Fibroblast of skin of abdomen (primary cell): ENCODE measurements around the gene CKAP5.
A peak's percentile ranks its signal among the peaks of the same experiment; 100 is the strongest.
"Not testable (repeated sequence)": the region's sequence is repeated elsewhere in the genome, so short reads cannot be mapped to it uniquely, and the experiment has no call there.

Experiments
- DNase-seq: peaks from one replicate; pipeline ENCODE4 v3.0.0-alpha.2; 2013

CKAP5 gene

DNA sequence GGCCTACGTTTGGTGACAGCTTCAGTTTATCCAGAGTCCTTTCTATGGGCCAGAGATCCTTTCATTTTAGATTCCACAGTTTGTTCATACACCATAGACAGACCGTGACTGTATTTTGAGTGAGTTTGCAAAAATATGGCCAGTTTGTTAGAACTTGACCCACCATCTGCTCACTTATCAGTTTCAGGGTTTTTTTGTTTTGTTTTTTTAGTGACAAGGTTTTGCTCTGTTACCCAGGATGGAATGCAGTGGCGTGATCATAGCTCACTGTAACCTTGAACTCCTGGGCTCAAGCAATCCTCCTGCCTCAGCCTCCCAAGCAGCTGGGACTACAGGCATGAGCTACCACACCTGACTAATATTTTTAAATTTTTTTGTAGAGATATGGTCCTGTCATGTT, 9.1 kb upstream of the CKAP5 start:
- DNase-seq, result no peak

- no peak for DNase-seq
These were observed 4.8 kb upstream of the CKAP5 start for GRCh38 chr11:46850829-46851380.

DNA sequence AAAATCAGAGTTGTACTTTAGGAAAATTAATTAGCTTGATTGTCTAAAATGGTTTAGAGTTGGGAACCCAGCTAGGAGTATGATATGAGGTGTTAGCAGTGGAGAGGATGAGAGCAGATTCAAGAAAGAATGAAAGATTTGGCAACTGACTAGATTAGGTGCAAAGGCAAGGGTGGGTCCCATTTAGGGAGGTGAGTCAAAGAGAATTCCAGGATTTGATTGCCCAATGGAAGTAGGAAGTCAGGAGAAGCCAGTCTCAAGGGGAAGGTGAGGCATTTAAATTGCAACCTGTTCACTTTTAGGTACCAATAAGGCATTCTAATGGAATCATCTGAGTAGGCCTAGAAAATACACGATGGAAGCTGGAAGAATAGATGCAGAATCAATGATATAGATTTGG, 3.6 kb upstream of the CKAP5 start:
- DNase-seq, result no peak

DNA sequence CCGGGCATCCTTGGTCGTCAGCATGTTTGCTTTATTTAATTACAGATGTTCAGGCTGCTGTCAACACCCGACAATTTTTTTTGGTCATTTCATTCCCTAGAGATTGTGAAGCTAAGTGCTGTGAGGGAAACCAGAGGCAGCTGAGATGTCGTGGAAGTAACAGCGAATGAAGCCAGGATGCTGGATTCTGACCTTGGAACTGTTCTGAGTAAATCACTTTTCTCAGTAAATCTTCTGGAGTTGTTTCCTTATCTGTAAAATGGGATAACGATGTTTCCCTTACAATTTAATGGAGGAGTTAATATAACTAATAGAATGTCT, 390 bp upstream of the CKAP5 start:
- peak; percentile 10 for DNase-seq

DNA sequence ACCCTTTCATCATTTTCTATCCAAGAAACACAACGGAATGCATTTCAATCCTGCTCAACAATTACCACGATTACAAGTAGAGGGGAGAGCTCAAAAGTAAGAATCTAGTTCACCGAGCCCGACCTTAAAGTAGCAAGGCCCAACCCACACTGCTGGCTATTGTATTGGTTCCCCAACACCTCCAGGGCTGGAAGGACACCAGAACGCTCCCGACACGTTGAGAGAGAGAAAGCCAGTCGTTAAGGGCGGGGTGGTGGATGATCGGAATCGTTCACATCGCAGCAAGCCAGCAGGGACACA, 690 bp downstream of the CKAP5 start:
- no peak for DNase-seq

GRCh38 chr11:46840116-46840515, 6.0 kb downstream of the CKAP5 start:
- DNase-seq, result no peak

GRCh38 chr11:46838501-46838900, 7.6 kb downstream of the CKAP5 start:
- DNase-seq, result no peak

DNA sequence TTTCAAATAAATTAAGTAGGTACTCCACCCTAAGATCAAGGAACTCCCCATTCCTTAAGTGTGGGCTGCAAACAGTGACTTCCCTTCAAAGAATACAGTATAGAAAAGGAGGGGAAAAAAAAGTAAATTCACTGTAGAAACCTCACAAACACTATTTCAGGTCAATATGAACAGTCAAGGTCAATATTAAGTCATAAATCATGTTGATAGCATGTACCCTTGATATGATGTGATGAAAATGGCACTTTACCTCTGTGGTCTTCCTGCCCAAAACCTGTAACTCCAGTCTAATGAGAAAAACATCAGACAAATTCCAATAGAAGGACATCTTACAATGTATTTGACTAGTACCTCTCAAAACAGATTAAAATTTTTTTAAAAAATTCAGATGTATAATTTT, 8.2 kb downstream of the CKAP5 start:
- DNase-seq, result no peak

DNA sequence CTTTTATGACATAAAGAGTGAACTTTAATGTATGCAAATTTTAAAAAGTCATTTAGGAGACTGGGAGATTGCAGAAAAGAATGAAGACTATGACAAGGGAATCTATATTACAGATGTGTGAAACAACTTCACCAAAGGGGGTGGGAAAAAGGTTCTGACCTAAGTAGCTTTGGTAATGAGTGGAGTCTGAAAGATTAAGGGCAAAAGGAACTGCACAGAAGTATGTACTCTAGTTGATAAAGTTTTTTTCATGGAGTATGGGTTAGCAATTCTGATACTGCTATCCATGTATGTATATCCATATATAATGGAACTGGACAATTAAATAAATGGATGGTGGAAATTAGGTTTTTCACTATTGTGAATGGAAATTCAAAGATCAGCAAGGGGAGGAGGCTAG, 9.2 kb downstream of the CKAP5 start:
- no peak for DNase-seq

DNA sequence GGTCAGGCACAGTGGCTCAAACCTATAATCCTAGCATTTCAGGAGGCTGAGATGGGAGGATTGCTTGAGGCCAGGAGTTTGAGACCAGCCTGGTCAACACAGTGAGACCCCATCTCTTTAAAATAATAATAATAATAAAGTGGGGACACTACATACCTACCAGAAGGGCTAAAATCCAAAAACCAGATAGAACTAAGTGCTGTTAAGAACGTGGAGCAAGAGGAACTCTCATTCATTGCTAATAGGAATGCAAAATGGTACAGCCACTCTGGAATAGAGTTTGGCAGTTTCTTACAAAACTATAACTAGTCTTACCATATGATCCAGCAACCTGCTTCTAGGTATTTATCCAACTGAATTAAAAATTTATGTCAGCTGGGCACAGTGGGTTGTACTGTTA, 9.6 kb downstream of the CKAP5 start:
- DNase-seq, result no peak

GRCh38 chr11:46835897-46836296, 10.2 kb downstream of the CKAP5 start:
- DNase-seq, result no peak

GRCh38 chr11:46834821-46835220, 11.3 kb downstream of the CKAP5 start:
- no peak for DNase-seq

GRCh38 chr11:46832511-46833214, 13.4 kb downstream of the CKAP5 start:
- DNase-seq, result no peak

DNA sequence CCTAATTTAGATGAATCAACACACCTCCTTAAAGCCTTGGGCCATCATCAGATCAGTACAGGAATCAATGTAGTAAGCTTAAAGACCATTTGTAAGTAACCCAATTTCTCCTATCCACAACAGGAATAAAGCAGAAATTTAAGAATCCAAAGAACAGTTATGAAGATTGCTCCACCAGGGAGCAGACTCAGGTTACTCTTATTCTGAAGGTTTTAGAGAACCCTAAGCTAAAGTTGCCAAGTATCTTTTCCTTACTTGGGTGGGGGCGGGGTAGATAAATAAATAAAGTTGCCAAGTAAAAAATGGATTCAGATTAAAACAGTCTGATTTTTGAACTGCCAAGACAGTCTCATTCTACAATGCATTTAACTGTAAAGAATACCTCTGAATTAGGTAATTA, 18.1 kb downstream of the CKAP5 start:
- no peak for DNase-seq

DNA sequence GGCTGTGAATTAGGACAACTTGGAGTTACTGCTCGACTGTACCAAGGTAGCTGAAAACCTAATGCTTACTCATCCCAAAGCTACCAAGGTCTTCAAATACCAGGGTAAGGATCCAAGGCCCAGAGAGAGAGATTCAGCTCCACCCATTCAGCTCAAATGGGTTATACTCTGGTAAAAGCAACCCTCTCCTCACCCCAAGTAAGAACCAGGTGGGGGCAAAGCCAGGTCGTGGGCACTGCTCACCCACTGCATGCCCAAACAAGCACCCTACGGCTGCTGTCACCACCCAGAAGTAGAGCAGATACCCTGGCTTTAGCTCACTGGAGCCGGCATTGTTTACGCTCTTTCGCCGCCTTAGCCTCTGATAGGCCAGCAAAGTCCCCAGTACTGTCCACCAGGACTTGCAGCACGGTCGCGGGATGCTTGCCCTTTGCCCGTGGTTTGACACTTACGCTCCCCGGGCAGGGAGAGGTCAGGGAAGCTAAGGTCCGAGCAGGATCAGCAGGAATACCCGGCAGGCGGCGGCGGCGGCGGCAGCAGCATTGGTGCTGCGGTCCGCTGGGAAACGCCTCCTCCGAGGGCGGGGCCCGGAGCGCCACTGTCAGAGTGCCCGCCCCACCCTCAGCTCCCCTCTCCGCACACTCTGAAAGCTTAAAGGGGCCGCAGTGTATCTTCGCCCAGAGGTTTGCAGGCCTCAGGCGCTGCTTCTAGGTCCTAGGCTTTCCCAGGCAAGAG, 19.6 kb downstream of the CKAP5 start:
- peak; percentile 73 for DNase-seq

DNA sequence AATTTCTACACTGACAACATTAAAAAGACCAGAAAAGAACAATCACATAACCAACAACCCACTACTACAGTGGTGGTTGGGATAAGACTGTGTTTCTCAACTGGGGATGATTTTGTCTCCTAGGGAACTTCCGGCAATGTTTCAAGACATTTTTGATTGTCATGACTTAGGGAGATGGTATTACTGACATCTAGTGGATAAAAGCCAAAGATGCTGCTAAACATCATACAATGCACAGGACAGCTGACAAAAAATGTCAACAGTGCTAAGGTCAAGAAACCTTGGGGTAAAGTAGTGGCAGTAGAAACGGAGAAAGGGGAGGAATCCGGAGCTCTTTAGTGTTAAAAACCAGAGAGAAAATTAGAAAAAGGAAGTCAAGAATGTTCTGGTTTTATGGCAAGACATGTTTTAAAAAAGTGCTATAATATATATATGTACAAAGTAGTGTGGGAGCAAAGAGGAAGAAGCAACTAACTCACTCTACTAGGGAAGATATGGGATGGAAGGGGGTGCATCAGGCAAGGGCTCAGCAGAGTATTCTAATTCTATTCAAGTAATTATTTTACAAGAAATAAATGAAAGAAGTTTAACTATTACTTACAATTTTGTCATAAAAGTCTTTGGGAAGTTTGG, 37.2 kb downstream of the CKAP5 start:
- peak; percentile 37 for DNase-seq

GRCh38 chr11:46801694-46802470, 44.2 kb downstream of the CKAP5 start:
- no peak for DNase-seq

- no peak for DNase-seq
These were observed 45.9 kb downstream of the CKAP5 start for GRCh38 chr11:46800177-46800576.

DNA sequence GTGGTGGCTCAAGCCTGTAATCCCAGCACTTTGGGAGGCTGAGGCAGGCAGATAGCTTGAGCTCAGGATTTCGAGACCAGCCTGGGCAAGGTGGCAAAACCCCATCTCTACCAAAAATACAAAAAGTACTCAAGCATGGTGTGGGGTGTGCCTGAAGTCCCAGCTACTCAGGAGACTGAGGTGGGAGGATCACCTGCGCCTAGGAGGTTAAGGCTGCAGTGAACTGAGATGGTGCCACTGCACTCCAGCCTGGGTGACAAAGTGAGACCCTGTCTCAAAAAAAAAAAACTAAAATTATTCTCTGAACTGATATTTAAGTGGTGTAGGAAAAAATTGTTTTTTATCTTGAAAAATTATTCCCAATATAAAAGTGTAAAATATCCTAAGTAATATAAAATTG, 46.4 kb downstream of the CKAP5 start:
- not testable (repeated sequence) for DNase-seq

- DNase-seq, result no peak
These were observed 67.7 kb downstream of the CKAP5 start for GRCh38 chr11:46778416-46778815.

GRCh38 chr11:46776878-46777277, 69.2 kb downstream of the CKAP5 start:
- DNase-seq, result no peak

GRCh38 chr11:46769636-46770221, 76.4 kb downstream of the CKAP5 start:
- DNase-seq, result no peak

- no peak for DNase-seq
These were observed 79.4 kb downstream of the CKAP5 start for GRCh38 chr11:46766656-46767055.
